Measurements from ENCODE around the gene RNU4-1. TPM values are rescaled to one million over a fixed set of nuclear protein-coding genes. Genes with fewer than 3 reads are reported as not detected.

Gene RNU4-1
- total and polyA plus RNA-seq, 9 of the 15 experiments (the other 6 are each of a cell fraction or from before 2014, with no cell fraction given), result under 0.01 to 19,719 (median 3,563) TPM; not detected in 4

DNA sequence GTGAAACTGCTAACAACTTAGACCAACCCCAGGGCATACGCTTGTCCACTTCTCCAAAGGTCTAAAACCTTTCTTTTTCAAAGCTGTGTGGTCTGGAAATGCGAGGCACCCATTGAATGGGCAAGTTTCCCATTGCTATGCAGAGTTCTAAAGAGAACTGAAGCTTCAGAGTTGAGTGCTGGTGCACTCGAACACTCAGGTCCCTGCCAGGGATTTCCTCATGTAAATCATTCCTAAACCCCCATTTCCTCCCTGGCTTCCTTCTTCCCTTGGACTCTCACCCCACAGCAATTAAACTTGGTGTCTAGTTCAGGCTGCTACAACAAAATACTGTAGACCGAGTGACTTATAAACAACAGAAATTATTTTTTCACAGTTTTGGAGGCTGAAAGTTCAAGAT is 25.3 kb downstream of the RNU4-1 start (continued):
- TF ChIP-seq MYC (IDR thresholded peaks at IDR 0.05; ENCODE audit: low read depth, low read length), result no peak
- TF ChIP-seq MYC (CRISPR knock-in tag; IDR thresholded peaks at IDR 0.05; ENCODE audit: borderline replicate concordance, low read depth), result no peak
- no peak for TF ChIP-seq ZKSCAN8 (CRISPR knock-in tag; IDR thresholded peaks at IDR 0.05)

DNA sequence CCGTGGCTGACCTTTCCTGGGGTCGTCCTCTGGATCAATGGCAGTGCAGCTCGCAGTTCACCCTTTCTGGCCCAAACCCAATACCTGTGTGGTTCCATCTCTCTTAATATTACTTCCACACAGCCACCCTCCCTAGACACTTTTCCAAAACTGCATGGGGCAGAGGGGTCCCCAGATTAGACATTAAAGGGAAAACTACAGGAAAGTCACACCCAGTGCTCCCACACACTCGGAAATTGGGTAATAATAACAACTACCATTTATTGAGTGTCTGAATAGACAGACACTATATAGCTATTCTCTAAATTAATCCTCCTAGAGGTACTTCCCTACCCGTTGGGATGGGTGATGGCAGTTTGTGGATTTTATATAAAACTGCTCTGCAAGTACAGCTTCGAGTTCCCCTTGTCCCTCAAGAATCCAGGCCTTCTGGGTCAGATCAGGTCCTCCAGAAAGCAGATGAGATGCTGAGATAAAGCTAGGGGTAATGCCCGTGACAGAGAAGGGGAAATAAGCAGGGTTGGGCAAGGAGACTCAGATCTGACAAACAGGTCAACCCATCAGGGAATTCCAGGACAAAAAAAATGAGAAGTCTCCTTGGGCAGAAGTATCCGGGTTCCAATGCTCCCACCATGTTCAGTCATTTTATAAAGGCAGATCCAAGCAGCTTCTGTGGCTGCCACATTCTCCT is 26.7 kb downstream of the RNU4-1 start:
- no peak overlapping the region for H2AFZ ChIP-seq (ENCODE audit: low read depth, low read length)
- no peak overlapping the region for H3K9ac ChIP-seq (ENCODE audit: insufficient read depth in 1 of 2, low read depth in 2 of 2, low read length in 2 of 2)
- FAIRE-seq (no peak), ATAC-seq (no peak), DNase-seq (ENCODE audit: extremely low read depth in 1 of 4, low spot score in 3 of 4) (no peak)
- in situ Hi-C loops (cut with MboI) (no loop called here), intact Hi-C loops (cut with micrococcal nuclease) (no loop called here)
- H3K4me1 ChIP-seq (replicated peaks in 1 of 2; ENCODE audit: control insufficient read depth in 2 of 2, insufficient read depth in 2 of 2, low read length in 2 of 2), result peaks cover 37% of the 10 kb centered on the region in 2 experiments; a peak in 4 of 5 replicates
- BruUV-seq (replicated peaks), result no TSS peak
- no peaks in the 10 kb centered on the region for H3K9me1 ChIP-seq (ENCODE audit: control insufficient read depth, insufficient read depth, low read length)
- ChIA-PET POLR2A (interaction anchor here (0.7 to 10.5 kb wide), 10 partner anchors 9 to 140 kb away, joined by 3 to 110 read pairs (median 4); partner anchors contain the start of genes GCN1, RNU4-1, RNU4-2 and RPLP0), CTCF (ENCODE audit: low intra/inter-chr PET ratio) (interaction anchor here (0.6 to 3.5 kb wide), 6 partner anchors 18 to 47 kb away, joined by 3 to 35 read pairs (median 4); no protein-coding TSS in a partner anchor)
- peaks cover 39% of the 10 kb centered on the region; the same call in 2 of the 3 replicates for H3K79me2 ChIP-seq (ENCODE audit: control insufficient read depth, insufficient read depth, low read length)
- H3K36me3 ChIP-seq (ENCODE audit: control insufficient read depth, insufficient read depth, low read length), result no peaks in the 10 kb centered on the region; the same call in 2 of the 3 replicates
- no peak overlapping the region for H3K27ac ChIP-seq (ENCODE audit: extremely low read depth, low read depth, low read length)
- no peaks in the 10 kb centered on the region for H3K27me3 ChIP-seq (ENCODE audit: control insufficient read depth in 2 of 2, insufficient read depth in 2 of 2, low read length in 2 of 2)
- peaks cover 16% of the 10 kb centered on the region for H4K20me1 ChIP-seq (replicated peaks; ENCODE audit: control insufficient read depth, insufficient read depth, low read length)
- H3K4me3 ChIP-seq, result no peak overlapping the region
- H3K4me2 ChIP-seq (ENCODE audit: insufficient read depth, low read length), result no peak overlapping the region
- WGBS (ENCODE audit: insufficient coverage, low coverage, missing lambda C conversion rate), result 21% methylated on average over 8 of the region's 8 CpGs
- H3K9me3 ChIP-seq (replicated peaks; ENCODE audit: control insufficient read depth, insufficient read depth, low read depth, low read length), result no peaks in the 10 kb centered on the region
- TF ChIP-seq, protein P1, sequence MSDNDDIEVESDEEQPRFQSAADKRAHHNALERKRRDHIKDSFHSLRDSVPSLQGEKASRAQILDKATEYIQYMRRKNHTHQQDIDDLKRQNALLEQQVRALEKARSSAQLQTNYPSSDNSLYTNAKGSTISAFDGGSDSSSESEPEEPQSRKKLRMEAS (CRISPR knock-in tag; IDR thresholded peaks at IDR 0.05), result peak; percentile 10; the same call in 1 of the 2 replicates
- TF ChIP-seq NR2C2 (CRISPR knock-in tag; IDR thresholded peaks at IDR 0.05) (no peak), NR2C2 (tag; IDR thresholded peaks at IDR 0.05) (peak; percentile 22; the same call in 1 of the 2 replicates), ETV6 (IDR thresholded peaks at IDR 0.05; ENCODE audit: borderline replicate concordance in 1 of 2, low read depth in 2 of 2, low read length in 1 of 2) (no peak), ETV6 (CRISPR knock-in tag; IDR thresholded peaks at IDR 0.05; ENCODE audit: borderline replicate concordance) (0 out of 2 replicates have a peak, but pooled peaks have one; percentile 3), ZFPM2 (CRISPR knock-in tag; IDR thresholded peaks at IDR 0.05) (no peak)
- TF ChIP-seq, protein P2, sequence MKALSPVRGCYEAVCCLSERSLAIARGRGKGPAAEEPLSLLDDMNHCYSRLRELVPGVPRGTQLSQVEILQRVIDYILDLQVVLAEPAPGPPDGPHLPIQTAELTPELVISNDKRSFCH (CRISPR knock-in tag; IDR thresholded peaks at IDR 0.05), result no peak
- TF ChIP-seq, protein P2 (tag; IDR thresholded peaks at IDR 0.05), result 0 out of 2 replicates have a peak, but pooled peaks have one; percentile 21
